Neural cell (in vitro differentiated cells): ENCODE measurements around the gene PCYT1A.

ENCODE experiments used
- CTCF ChIP-seq: fragments of 450-650 bp; IDR thresholded peaks from 2 replicates; pipeline ENCODE4 v1.5.1; 2014; ENCODE audit warnings: antibody characterized with exemption, mild to moderate bottlenecking, moderate library complexity; ENCODE audit not compliant: poor library complexity, severe bottlenecking
- EP300 ChIP-seq: fragments of 450-650 bp; conservative IDR thresholded peaks from 2 replicates; pipeline ENCODE4 v1.6.1; 2014; ENCODE audit warnings: antibody characterized with exemption, mild to moderate bottlenecking, moderate library complexity; ENCODE audit not compliant: poor library complexity, severe bottlenecking
- EZH2 ChIP-seq: fragments of 200-600, 300-800 bp; shearing (Covaris generic), sonication (generic); IDR thresholded peaks from 2 replicates; pipeline ENCODE4 v1.6.1; 2014; ENCODE audit warnings: antibody characterized with exemption, low read length, borderline replicate concordance, mild to moderate bottlenecking; ENCODE audit not compliant: insufficient read depth, poor library complexity, severe bottlenecking
- POLR2AphosphoS5 ChIP-seq: IDR thresholded peaks from 2 replicates; pipeline ENCODE4 v1.6.1; 2012
- RAD21 ChIP-seq: fragments of 450-650 bp; conservative IDR thresholded peaks from 2 replicates; pipeline ENCODE4 v1.6.1; 2014; ENCODE audit warnings: antibody characterized with exemption, mild to moderate bottlenecking, moderate library complexity
- REST ChIP-seq: IDR thresholded peaks from 2 replicates; pipeline ENCODE4 v1.6.1; 2012; ENCODE audit warnings: borderline replicate concordance
- TAF1 ChIP-seq: IDR thresholded peaks from 2 replicates; pipeline ENCODE4 v1.6.1; 2012; ENCODE audit warnings: low read depth

GRCh38 chr3:196222876-196223595, 64.5 kb downstream of the PCYT1A start:
- no peak for TF ChIP-seq TAF1
- TF ChIP-seq POLR2AphosphoS5 = no peak
- no peak for TF ChIP-seq CTCF
- TF ChIP-seq REST = no peak
- no peak for TF ChIP-seq RAD21
- no peak for TF ChIP-seq EP300
- no peak for TF ChIP-seq EZH2
